Fibroblast of the aortic adventitia (primary cell): Measurements from ENCODE around the gene HMGN2. TPM values are rescaled to one million over a fixed set of nuclear protein-coding genes. Genes with fewer than 3 reads are reported as not detected.
"Not testable (repeated sequence)": the region's sequence is repeated elsewhere in the genome, so short reads cannot be mapped to it uniquely, and the experiment has no call there.

Source experiments
- DNase-seq: peaks from one replicate; pipeline ENCODE4 v3.0.0-alpha.2; 2010; ENCODE audit warnings: low read depth
- H3K4me3 ChIP-seq: 2 replicates; pipeline ENCODE4 v1.5.1; 2011; ENCODE audit warnings: low read depth, mild to moderate bottlenecking, control low read depth, low read length, moderate library complexity
- total RNA-seq: library from RNA; depleted of rRNA; stranded (reverse); fragments of >200 nt; gene quantifications from 2 replicates; pipeline ENCODE4 v1.2.3, GENCODE V29; 2012; ENCODE audit warnings: low replicate concordance
- TF ChIP-seq, protein P1 (sequence below): IDR thresholded peaks from 2 replicates; pipeline ENCODE4 v1.5.1; 2011; ENCODE audit warnings: mild to moderate bottlenecking, low read length, control low read depth, inconsistent platforms; ENCODE audit not compliant: insufficient read depth

Gene HMGN2
- total RNA-seq, 1 donor, result 225 TPM

DNA sequence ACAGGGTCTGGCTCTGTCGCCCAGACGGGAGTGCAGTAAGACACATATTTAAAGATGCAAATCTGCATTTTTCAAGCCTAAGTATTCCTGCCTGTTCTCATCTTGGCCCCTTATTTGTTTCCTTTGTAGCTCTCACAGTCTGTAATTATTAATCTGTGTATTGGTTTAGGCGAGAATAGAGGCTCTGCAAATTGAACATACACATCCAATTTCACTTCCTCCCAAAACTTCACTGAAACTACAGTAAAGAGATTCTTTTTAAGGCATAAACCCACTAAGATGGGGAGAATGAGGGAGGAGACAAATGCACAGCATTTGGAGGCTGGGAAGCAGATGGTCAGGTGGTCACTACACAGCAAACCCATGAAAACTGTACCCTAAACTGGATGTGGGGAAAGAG lies 21.0 kb downstream of the HMGN2 start:
- TF ChIP-seq, protein P1, sequence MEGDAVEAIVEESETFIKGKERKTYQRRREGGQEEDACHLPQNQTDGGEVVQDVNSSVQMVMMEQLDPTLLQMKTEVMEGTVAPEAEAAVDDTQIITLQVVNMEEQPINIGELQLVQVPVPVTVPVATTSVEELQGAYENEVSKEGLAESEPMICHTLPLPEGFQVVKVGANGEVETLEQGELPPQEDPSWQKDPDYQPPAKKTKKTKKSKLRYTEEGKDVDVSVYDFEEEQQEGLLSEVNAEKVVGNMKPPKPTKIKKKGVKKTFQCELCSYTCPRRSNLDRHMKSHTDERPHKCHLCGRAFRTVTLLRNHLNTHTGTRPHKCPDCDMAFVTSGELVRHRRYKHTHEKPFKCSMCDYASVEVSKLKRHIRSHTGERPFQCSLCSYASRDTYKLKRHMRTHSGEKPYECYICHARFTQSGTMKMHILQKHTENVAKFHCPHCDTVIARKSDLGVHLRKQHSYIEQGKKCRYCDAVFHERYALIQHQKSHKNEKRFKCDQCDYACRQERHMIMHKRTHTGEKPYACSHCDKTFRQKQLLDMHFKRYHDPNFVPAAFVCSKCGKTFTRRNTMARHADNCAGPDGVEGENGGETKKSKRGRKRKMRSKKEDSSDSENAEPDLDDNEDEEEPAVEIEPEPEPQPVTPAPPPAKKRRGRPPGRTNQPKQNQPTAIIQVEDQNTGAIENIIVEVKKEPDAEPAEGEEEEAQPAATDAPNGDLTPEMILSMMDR, result no peak
- no peak overlapping the region for H3K4me3 ChIP-seq
- no peak for DNase-seq

DNA sequence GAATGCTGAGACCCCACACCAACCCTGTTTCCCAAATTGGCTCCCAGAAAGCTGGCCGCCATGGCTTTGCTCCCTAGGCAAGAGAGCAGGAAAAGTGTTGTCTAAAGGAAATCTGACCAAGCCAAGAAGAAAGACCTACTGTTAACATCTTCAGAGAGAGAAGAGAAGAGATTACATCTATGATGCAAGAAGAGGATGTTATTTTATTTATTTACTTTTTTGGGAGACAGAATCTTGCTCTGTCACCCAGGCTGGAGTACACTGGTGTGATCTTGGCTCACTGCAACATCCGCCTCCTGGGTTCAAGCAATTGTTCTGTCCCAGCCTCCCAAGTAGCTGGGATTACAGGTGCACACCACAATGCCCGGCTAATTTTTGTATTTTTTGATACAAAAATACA lies 21.7 kb downstream of the HMGN2 start:
- DNase-seq, result no peak
- TF ChIP-seq, protein P1, result no peak
- H3K4me3 ChIP-seq, result no peak overlapping the region

DNA sequence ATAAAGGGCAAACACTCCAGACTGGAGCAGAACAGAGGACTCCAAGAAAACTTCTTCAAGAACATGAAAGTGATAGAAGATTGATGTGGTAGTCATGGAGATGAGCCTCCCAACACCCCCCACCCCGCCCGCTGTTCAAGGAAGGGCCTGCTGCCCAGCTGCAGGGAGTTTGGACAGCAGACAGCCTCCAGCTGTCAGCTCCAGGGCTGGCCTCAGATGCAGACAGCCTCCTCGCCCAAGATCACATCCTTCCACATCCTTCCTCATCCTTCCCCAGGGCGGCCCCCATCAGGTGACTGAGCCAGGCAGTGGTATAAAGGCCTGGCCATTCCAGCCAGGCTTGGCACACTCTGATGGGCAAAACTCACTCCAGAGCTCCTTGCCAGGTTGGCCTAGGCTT lies 24.6 kb downstream of the HMGN2 start:
- peak; percentile 45 for DNase-seq
- no peak overlapping the region for H3K4me3 ChIP-seq
- TF ChIP-seq, protein P1, result no peak

DNA sequence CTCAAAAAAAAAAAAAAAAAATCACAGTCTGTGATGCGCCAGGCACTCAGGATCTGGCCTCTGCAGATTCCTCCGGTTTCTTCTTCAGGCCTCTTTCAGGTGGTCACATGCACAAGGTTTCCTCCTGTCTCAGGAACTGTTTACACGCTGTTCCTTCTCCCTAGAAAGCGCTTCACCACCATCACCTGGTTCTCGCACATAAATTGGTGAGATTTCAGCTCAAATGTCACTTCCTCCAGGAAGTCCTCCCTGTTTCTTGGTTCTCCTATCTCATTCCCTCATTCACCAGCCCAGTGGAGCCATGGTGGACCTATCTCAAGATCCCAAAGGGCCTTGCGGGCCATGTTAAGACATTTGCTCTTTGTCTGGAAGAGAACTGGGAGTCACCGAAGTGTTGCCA lies 26.7 kb downstream of the HMGN2 start:
- no peak overlapping the region for H3K4me3 ChIP-seq
- TF ChIP-seq, protein P1, result no peak
- DNase-seq, result no peak

DNA sequence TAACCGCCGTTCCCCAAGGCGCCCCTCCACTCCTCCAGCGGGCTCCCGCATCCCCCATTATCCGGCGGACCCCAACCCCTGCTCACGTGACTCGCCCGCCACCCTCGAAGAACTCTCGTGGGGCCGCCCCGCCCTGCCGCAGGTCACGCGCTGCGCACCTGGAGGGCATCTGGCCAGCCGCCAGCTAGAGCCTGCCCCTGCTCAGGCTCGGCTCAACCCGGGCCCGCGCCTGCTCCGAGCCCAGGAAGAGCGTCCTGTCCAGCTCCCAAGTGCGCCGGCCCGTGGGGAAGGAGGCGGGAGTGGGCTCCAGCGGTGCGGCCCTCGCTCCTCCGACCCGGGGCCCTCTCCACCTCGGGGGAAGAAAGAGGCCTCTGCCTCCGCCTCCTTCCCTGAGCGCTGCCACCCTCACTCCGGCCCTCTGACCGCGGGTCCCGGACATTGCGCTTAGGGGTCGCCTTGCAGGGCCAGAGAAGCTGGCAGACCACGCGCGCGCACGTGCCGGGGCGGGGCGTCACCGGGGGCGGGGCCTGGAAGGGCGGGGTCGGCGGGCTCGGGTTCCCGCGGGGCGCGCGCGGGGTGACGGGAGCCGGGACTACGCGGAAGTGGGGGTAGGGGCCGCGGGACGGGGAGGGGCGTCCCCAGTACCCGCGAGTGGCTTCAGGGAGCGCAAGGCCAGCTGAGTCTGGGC lies 28.4 kb downstream of the HMGN2 start:
- peak; percentile 63 for DNase-seq
- TF ChIP-seq, protein P1, result no peak
- H3K4me3 ChIP-seq, result peak overlapping the region; percentile 78

DNA sequence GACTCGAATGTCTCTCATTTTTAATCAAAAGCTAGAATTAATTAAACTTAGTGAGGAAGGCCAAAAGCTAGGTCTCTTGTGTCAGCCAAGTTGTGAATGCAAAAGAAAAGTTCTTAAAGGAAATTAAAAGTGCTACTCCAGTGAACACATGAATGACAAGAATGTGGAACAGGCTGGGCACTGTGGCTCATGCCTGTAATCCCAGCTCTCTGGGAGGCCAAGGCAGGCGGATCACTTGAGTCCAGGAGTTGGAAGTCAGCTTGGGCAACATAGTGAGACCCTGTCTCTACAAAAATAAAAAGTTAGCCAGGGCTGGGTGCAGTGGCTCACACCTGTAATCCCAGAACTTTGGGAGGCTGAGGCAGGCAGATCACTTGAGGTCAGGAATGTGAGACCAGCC lies 38.5 kb downstream of the HMGN2 start:
- not testable (repeated sequence) for DNase-seq

DNA sequence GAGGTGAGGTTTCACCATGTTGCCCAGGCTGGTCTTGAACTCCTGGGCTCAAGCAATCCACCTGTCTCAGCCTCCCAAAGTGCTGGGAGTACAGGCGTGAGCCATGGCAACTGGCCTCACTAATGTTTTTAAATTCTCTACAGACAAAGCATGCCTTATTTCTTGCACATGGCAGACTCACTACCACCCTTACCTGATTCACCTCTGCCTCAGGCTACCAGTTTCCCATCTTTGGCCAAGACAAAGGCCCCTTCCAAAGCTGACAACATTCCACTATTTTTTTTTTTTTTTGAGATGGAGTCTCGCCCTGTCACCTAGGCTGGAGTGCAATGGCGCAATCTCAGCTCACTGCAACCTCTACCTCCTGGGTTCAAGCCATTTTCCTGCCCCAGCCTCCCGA lies 43.6 kb downstream of the HMGN2 start:
- not testable (repeated sequence) for H3K4me3 ChIP-seq, DNase-seq

More for the DNA sequence above, 38.5 kb downstream of the HMGN2 start:
- not testable (repeated sequence) for H3K4me3 ChIP-seq

DNA sequence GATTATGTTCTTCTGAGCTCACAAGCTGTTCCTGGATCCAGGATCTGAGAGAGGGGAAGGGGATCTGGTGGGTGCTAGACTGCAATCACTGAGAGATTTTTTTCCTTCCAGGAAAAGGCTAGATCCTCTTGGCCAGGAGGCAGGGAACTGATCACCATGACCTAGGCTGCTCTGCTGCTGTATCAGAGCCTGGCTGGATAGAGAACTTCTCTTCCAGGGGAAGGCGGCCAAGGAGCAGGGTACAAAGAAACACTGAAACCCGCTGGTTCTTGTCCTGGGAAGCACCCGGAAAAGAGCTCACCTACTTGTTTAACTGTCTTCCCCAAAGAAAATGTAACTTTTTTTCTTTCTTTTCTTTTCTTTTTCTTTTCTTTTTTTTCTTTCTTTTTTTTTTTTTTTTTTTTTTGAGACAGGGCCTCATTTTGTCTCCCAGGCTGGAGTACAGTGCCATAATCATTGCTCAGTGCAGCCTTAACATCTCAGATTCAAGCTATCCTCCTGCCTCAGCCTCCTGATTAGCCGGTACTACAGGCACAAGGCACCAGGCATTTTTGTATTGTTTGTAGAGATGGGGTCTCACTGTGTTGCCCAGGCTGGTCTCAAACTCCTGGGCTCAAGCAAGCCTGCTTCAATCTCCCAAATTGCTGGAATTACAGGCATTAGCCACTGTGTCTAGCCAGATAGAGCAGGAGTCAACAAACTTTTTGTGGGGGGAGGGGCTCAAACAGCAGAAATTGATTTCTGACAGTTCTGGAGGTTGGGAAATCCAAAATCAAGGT lies 44.9 kb downstream of the HMGN2 start:
- DNase-seq, result no peak
- TF ChIP-seq, protein P1, result no peak
- no peak overlapping the region for H3K4me3 ChIP-seq
